CD4-positive, alpha-beta T cell treated with Interleukin-17A for 1 hour (primary cell): ENCODE results near the gene TMEM37.

Experiments
- DNase-seq: peaks from one replicate; pipeline ENCODE4 v3.0.0-alpha.2; 2020

TMEM37 gene

GRCh38 chr2:119481501-119482455, 50.1 kb downstream of the TMEM37 start:
- no peak for DNase-seq

- DNase-seq: no peak
Measured at GRCh38 chr2:119482481-119483394, 51.1 kb downstream of the TMEM37 start.

- DNase-seq: no peak
Measured at GRCh38 chr2:119483395-119483753, 51.7 kb downstream of the TMEM37 start.

GRCh38 chr2:119483896-119484718, 52.5 kb downstream of the TMEM37 start:
- no peak for DNase-seq

- no peak for DNase-seq
Measured at GRCh38 chr2:119484834-119485233, 53.2 kb downstream of the TMEM37 start.

GRCh38 chr2:119485336-119486110, 53.9 kb downstream of the TMEM37 start:
- DNase-seq: no peak

GRCh38 chr2:119486196-119486827, 54.7 kb downstream of the TMEM37 start:
- DNase-seq: no peak

- DNase-seq: no peak
Measured at GRCh38 chr2:119486886-119487285, 55.2 kb downstream of the TMEM37 start.

GRCh38 chr2:119487434-119488244, 56.0 kb downstream of the TMEM37 start:
- DNase-seq: no peak
